A549 (cell line): ENCODE results near the gene PRAC1.

ENCODE experiments used
- CTCF ChIP-seq: fragments of >200 bp; sonication (Bioruptor Twin); formaldehyde crosslinking; IDR thresholded peaks from 3 replicates; pipeline ENCODE4 v1.5.1; 2016
- ELK1 ChIP-seq: fragments of 150-350 bp; IDR thresholded peaks from 2 replicates; pipeline ENCODE4 v1.6.1; 2014; ENCODE audit warnings: low read depth, mild to moderate bottlenecking, low read length
- EP300 ChIP-seq, 2 experiments: fragments of >200 bp; sonication (Bioruptor Twin); formaldehyde crosslinking; IDR thresholded peaks; 2 replicates in 1 of 2; 3 replicates in 1 of 2; pipeline ENCODE4 v1.6.1; 2016 to 2017
- JUNB ChIP-seq: fragments of >200 bp; sonication (Bioruptor Twin); formaldehyde crosslinking; IDR thresholded peaks from 2 replicates; pipeline ENCODE4 v1.6.1; 2016

GRCh38 chr17:48749621-48750553 lies 27.6 kb upstream of the PRAC1 start:
- no peak for TF ChIP-seq ELK1
- no peak for TF ChIP-seq EP300 (IDR thresholded peaks at IDR 0.05)
- no peak for TF ChIP-seq CTCF
- TF ChIP-seq JUNB: no peak
